HTERT RPE-1 (cell line): ENCODE measurements around the gene EIPR1.
"Not testable (repeated sequence)": the region's sequence is repeated elsewhere in the genome, so short reads cannot be mapped to it uniquely, and the experiment has no call there.

ENCODE experiments used
- in situ Hi-C: fragments of 300-500 bp; cut with MboI; formaldehyde crosslinking; loops from 4 replicates; pipeline ENCODE4 v1.14.3; 2020; ENCODE audit warnings: low sequenced_read_pairs

EIPR1 gene

GRCh38 chr2:3182848-3183247, 194.8 kb downstream of the EIPR1 start:
- in situ Hi-C loops: no loop called here

GRCh38 chr2:3181416-3182010, 196.1 kb downstream of the EIPR1 start:
- in situ Hi-C loops: no loop called here

- in situ Hi-C loops: not testable (repeated sequence)
Measured at GRCh38 chr2:3180909-3181221, 196.8 kb downstream of the EIPR1 start.

GRCh38 chr2:3180082-3180908, 197.3 kb downstream of the EIPR1 start:
- in situ Hi-C loops: no loop called here

GRCh38 chr2:3179626-3180025, 198.0 kb downstream of the EIPR1 start:
- in situ Hi-C loops: no loop called here

- in situ Hi-C loops: no loop called here
Measured at GRCh38 chr2:3179208-3179607, 198.4 kb downstream of the EIPR1 start.

- in situ Hi-C loops: no loop called here
Measured at GRCh38 chr2:3178578-3179031, 199.0 kb downstream of the EIPR1 start.

- in situ Hi-C loops: no loop called here
Measured at GRCh38 chr2:3177891-3178577, 199.6 kb downstream of the EIPR1 start.

GRCh38 chr2:3176869-3177255, 200.8 kb downstream of the EIPR1 start:
- in situ Hi-C loops: no loop called here

GRCh38 chr2:3176071-3176868, 201.3 kb downstream of the EIPR1 start:
- in situ Hi-C loops: no loop called here

- in situ Hi-C loops: no loop called here
Measured at GRCh38 chr2:3175568-3175955, 202.1 kb downstream of the EIPR1 start.

- in situ Hi-C loops: no loop called here
Measured at GRCh38 chr2:3174626-3175567, 202.7 kb downstream of the EIPR1 start.

GRCh38 chr2:3173031-3173430, 204.6 kb downstream of the EIPR1 start:
- in situ Hi-C loops: no loop called here

GRCh38 chr2:3172265-3172935, 205.2 kb downstream of the EIPR1 start:
- in situ Hi-C loops: no loop called here

GRCh38 chr2:3171564-3172264, 205.9 kb downstream of the EIPR1 start:
- in situ Hi-C loops: no loop called here

GRCh38 chr2:3170792-3171455, 206.7 kb downstream of the EIPR1 start:
- in situ Hi-C loops: no loop called here

- in situ Hi-C loops: no loop called here
Measured at GRCh38 chr2:3169106-3169870, 208.3 kb downstream of the EIPR1 start.
